NCI-H774 (cell line): Measurements from ENCODE around the gene POLE3.
"Not testable (repeated sequence)": the region's sequence is repeated elsewhere in the genome, so short reads cannot be mapped to it uniquely, and the experiment has no call there.

Experiments used
- DNase-seq: peaks from one replicate; lab custom pipeline; 2025; lab: John Stamatoyannopoulos, UW

Gene POLE3

GRCh38 chr9:113403646-113404045 lies 6.8 kb downstream of the POLE3 start:
- no peak for DNase-seq

GRCh38 chr9:113401027-113401792 lies 9.3 kb downstream of the POLE3 start, which contains the start of gene ALAD:
TSS of gene ALAD (minus strand) at chr9:113401284. CDS start at chr9:113393559, 7,725 bp downstream.
- DNase-seq: peak; percentile 98

- no peak for DNase-seq
Measured at GRCh38 chr9:113399646-113400200, 10.8 kb downstream of the POLE3 start.

GRCh38 chr9:113398796-113399195 lies 11.7 kb downstream of the POLE3 start:
- no peak for DNase-seq

DNA sequence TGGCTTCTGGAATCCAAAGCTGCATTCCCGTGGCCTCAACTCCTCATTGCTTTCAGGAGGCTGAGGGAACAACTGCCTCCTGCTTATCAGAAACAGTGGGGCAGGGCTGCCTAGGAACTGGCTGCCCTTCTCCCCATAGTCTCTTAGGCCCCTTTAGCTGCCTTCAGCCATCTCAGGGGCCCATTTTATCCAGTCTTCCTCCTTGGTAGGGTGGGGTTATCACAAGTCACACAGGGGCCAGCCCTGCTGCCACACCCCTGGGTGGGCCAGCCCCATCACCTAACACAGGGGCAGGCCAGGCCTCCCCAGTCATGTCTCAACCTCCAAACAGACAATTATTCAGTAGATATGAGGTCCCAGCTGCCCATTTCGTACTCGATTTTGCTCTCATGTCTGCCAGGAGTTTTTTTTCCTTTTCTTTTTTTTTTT lies 13.3 kb downstream of the POLE3 start:
- DNase-seq: no peak

DNA sequence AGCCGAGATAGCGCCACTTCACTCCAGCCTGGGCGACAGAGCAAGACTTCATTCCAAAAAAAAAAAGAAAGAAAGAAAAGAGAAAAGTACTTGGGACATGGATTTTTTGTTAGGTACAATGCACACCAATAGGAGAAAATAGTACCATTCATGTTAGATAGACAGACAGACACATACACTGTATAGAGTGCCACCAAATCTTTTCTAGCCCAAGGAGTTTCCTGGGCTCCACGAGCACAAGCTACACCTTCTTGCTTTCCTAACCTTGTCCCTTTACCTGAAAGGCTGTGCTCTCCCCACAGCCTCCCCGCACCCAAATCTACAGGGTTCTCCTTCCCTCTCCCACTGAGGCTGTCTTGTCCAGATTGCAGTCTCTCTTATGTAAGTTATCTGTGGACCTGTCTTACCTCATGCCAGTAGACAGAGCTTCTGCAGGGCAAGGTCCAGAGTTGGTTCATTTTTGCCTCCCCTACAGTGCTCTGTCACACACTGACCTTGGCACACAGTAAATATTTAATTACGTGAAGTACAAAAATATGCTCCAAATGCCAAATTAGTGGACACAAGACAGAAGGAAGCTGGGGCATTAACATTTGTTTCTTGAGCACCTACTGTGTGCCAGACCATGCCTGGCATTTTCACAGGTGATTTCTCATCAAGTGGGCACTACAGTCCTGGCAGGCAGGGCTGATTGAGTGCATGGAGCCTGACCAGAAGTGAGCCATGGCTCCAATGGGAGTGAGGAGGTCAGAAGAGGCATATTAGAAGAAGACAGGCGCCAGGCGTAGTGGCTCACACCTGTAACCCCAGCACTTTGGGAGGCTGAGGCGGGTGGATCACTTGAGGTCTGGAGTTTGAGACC lies 15.2 kb downstream of the POLE3 start:
- DNase-seq: no peak

DNA sequence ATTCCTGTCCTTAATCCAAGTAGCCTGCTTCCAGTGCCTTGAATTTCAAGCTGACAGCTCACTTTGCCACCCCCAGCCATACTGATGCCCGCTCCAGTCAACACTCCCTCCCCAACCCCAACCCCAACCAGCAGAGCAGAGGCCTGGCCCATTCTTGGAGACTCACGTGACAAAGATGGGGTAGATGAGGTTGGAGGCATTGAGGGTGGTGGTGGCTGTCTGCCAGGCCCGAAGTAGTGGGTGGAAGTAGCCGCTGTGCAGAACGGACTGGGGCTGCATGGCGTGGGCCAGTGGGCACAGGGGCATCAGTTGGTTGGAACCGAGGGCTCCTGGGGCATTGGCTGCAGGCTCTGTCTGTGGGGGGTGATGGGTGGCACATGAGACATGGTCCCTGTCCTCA lies 17.2 kb downstream of the POLE3 start:
- DNase-seq: no peak

GRCh38 chr9:113391917-113392316 lies 18.6 kb downstream of the POLE3 start:
- no peak for DNase-seq

DNA sequence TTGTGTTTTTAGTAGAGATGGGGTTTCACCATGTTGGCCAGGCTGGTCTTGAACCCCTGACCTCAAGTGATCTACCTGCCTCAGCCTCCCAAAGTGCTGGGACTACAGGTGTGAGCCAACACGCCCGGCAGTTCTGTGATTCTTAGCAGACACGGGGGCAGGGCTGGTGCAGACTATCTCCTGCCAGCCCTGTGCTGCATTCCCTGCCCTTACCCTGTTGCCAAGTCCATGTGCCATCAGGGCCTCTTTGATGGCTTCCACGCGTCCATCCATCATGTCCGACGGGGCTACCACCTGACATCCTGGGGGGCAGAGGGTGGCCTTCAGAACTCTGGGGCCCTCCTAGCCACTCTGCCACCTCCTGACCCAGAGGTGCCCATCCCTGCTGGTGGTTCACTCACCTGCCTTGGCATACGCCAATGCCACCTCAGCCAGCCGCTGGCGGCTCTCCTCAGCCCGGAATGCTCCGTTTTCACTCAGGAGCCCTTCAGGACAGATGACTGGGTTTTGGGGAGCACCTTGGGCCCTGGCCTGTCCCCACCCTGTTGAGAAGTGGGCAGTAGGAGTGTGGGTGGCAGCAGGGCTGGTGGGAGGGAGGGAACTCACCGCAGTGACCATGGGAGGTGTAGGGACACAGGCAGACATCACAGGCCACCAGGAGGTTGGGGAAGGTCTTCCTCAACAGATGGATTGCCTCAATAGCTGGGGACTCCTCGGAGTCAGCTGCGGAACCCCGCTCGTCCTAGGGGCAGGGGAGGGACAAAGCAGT lies 20.1 kb downstream of the POLE3 start:
- DNase-seq: no peak

- no peak for DNase-seq
Measured at GRCh38 chr9:113389451-113389850, 21.0 kb downstream of the POLE3 start.

DNA sequence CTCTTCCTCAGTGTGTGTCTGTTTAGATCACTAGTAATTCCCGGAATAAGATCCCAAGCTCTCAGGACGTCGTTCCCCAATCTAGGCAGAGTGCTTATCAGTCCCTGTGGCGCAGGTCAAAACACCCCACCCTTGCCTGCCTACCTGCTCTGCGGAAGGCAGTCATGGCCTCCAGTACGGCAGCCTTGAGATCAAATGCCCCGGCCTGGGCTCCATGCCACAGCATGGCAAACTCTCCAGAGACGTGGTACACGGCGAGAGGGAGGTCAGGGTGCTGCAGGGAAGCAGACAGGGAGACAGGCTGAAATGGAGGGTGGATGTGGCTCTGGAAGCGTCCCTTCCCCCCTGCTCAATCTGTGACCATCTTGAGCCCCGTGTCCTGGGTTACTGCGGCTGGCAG lies 21.6 kb downstream of the POLE3 start:
- DNase-seq: no peak

DNA sequence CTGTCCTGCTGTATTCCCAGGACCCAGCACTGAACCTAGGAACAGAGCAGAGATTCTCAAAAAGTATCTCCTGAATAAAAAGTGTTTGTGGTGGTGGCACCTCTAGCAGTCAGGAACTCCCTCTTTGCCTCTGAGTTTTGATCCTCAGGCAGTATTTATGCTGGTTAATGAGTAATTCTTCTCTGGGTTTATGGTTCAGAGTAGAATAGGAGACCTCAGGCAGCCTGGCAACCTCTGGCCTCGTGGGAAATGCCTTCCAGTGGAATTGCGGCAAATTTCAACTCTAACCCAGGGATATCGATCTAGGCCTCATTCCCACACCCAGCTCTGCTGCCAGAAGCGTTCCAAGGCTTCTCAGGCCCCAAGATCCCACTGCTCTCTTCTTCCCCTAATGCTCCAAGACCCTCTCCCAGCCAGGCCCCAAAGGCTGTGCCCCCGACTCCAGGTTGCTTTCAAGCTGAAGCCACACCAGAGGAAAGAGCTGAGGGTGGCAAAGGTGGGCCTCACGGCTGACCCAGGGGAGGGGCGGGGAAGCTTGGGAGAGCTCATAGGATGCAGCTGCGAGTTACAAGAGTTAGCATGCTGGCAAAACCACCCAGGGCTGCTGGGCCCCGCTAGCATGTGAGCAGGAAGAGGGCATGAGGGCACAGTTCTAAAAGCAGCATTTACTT lies 22.8 kb downstream of the POLE3 start:
- no peak for DNase-seq

GRCh38 chr9:113386571-113387393 lies 23.7 kb downstream of the POLE3 start:
- no peak for DNase-seq

GRCh38 chr9:113381909-113382411 lies 28.5 kb downstream of the POLE3 start:
- DNase-seq: no peak

DNA sequence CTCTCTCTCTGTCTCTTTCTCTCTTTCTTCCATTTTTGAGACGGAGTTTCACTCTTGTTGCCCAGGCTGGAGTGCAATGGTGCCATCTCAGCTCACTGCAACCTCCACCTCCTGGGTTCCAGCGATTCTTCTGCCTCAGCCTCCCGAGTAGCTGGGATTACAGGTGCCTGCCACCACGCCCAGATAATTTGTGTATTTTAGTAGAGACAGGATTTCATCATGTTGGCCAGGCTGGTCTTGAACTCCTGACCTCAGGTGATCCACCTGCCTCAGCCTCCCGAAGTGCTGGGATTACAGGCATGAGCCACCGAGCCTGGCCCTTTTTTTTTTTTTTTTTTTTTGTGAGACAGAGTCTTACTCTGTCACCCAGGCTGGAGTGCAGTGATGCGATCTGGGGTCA lies 29.0 kb downstream of the POLE3 start:
- DNase-seq: not testable (repeated sequence)

DNA sequence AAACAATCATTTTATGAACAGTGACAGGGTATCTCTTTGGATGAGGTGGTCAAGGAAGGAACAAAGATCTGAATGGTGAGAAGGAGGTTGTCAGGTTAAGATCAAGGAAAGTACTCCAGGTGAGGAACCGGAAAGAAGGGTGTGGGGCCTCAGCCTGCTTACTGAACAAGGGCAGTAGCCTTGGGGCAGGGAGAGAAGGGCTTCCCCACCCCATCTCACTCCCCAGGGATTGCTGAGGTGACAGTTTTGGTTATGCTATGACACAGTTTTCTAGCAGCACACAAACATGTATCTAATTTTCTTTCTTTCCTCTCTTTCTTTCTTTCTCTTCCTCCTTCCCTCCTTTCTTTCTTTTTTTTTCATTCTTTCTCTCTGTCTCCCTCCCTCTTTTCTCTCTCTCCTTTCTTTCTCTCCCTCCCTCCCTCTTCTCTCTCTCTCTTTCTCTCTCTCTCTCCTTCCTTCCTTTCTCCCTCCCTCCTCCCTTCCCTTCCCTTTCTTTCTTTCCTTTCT lies 29.6 kb downstream of the POLE3 start:
- no peak for DNase-seq

DNA sequence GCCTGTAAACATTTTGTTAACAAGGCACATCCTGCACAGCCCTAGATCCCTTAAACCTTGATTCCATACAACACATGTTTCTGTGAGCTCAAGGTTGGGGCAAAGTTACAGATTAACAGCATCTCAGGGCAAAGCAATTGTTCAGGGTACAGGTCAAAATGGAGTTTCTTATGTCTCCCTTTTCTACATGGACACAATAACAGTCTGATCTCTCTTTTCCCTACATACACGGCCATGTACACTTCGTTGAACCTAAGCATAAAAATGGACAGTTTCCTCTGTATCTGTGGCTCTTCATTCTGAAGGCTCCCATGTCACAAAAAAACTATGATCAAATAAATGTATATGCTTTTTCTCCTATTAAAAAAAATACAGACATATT lies 30.7 kb downstream of the POLE3 start:
- not testable (repeated sequence) for DNase-seq

DNA sequence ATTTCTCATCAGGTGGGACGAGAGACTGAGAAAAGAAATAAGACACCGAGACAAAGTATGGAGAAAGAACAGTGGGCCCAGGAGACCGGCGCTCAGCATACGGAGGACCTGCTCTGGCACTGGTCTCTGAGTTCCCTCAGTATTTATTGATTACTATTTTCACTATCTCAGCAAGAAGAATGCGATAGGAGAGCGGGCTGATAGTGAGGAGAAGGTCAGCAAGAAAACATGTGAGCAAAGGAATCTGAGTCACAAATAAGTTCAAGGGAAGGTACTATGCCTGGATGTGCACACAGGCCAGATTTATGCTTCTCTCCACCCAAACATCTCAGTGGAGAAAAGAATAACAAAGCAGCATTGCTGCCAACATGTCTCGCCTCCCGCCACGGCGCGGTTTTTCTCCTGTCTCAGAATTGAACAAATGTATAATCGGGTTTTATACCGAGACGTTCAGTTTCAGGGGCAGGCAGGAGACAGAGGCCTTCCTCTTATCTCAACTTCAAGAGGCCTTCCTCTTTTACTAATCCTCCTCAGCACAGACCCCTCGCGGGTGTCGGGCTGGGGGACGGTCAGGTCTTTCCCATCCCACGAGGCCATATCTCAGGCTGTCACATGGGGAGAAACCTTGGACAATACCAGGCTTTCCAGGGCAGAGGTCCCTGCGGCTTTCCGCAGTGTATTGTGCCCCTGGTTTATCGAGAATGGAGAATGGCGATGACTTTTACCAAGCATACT lies 31.2 kb downstream of the POLE3 start:
- not testable (repeated sequence) for DNase-seq
